HL-60 (cell line): ENCODE results near the gene TMEM151B.

Experiments used
- DNase-seq, 2 experiments: peaks; one replicate each; pipeline ENCODE4 v3.0.0-alpha.2; 2010 to 2020; ENCODE audit warnings: low read depth in 1 of 2, low spot score in 1 of 2
- H3K27ac ChIP-seq: fragments of 250-450 bp; sonication (Bioruptor Pico); replicated peaks from 2 replicates; pipeline ENCODE4 v1.5.1; 2020; ENCODE audit warnings: mild to moderate bottlenecking, moderate library complexity
- H3K27me3 ChIP-seq: fragments of 250-450 bp; sonication (Bioruptor Pico); 2 replicates; pipeline ENCODE4 v1.5.1; 2021; ENCODE audit warnings: mild to moderate bottlenecking, moderate library complexity; ENCODE audit not compliant: insufficient read depth, poor library complexity, severe bottlenecking
- H3K4me3 ChIP-seq: replicated peaks from 2 replicates; pipeline ENCODE4 v1.5.1; 2011; ENCODE audit warnings: mild to moderate bottlenecking, control low read depth, low read length; ENCODE audit not compliant: insufficient read depth
- GABPA ChIP-seq: IDR thresholded peaks from 2 replicates; pipeline ENCODE4 v1.6.1; 2012; ENCODE audit warnings: low read depth
- POLR2AphosphoS5 ChIP-seq: IDR thresholded peaks from 2 replicates; pipeline ENCODE4 v1.6.1; 2012; ENCODE audit warnings: low read depth
- SPI1 ChIP-seq: IDR thresholded peaks from 2 replicates; pipeline ENCODE4 v1.6.1; 2012; ENCODE audit warnings: low read depth, mild to moderate bottlenecking, borderline replicate concordance
- TF ChIP-seq, protein P1 (sequence below): IDR thresholded peaks from one replicate; pipeline ENCODE4 v1.5.1; 2011; ENCODE audit warnings: low read length, control low read depth, inconsistent platforms; ENCODE audit not compliant: insufficient read depth
- TF ChIP-seq, protein P2 (sequence below): IDR thresholded peaks from 2 replicates; pipeline ENCODE4 v1.6.1; 2012; ENCODE audit warnings: low read depth; ENCODE audit not compliant: insufficient replicate concordance

Gene TMEM151B

DNA sequence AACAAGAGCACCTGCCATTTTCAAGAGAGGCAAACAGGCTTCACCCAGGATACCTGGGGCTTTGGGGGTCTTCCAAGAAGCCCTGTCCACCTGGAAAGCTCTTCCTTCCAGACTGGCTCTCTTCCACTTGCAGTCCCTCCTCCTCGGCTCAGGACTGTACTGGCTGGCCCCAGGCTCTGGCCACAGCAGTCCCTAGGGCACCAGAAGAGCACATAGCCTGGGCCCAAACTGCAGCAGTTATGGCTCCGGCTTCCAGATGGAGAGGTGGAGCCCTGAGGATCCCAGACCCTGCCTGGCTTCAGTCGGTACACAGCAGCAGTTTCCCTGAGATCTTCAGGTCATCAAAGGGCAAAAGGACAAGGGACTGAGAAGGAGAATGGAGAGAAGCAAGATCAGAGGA is 11.3 kb upstream of the TMEM151B start:
- Histone ChIP-seq H3K27me3 (no peaks in the 10 kb centered on the region), H3K27ac (no peak overlapping the region), H3K4me3 (no peak overlapping the region)
- TF ChIP-seq POLR2AphosphoS5 (no peak), GABPA (no peak), SPI1 (no peak)
- TF ChIP-seq, protein P1, sequence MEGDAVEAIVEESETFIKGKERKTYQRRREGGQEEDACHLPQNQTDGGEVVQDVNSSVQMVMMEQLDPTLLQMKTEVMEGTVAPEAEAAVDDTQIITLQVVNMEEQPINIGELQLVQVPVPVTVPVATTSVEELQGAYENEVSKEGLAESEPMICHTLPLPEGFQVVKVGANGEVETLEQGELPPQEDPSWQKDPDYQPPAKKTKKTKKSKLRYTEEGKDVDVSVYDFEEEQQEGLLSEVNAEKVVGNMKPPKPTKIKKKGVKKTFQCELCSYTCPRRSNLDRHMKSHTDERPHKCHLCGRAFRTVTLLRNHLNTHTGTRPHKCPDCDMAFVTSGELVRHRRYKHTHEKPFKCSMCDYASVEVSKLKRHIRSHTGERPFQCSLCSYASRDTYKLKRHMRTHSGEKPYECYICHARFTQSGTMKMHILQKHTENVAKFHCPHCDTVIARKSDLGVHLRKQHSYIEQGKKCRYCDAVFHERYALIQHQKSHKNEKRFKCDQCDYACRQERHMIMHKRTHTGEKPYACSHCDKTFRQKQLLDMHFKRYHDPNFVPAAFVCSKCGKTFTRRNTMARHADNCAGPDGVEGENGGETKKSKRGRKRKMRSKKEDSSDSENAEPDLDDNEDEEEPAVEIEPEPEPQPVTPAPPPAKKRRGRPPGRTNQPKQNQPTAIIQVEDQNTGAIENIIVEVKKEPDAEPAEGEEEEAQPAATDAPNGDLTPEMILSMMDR, result no peak
- TF ChIP-seq, protein P2, sequence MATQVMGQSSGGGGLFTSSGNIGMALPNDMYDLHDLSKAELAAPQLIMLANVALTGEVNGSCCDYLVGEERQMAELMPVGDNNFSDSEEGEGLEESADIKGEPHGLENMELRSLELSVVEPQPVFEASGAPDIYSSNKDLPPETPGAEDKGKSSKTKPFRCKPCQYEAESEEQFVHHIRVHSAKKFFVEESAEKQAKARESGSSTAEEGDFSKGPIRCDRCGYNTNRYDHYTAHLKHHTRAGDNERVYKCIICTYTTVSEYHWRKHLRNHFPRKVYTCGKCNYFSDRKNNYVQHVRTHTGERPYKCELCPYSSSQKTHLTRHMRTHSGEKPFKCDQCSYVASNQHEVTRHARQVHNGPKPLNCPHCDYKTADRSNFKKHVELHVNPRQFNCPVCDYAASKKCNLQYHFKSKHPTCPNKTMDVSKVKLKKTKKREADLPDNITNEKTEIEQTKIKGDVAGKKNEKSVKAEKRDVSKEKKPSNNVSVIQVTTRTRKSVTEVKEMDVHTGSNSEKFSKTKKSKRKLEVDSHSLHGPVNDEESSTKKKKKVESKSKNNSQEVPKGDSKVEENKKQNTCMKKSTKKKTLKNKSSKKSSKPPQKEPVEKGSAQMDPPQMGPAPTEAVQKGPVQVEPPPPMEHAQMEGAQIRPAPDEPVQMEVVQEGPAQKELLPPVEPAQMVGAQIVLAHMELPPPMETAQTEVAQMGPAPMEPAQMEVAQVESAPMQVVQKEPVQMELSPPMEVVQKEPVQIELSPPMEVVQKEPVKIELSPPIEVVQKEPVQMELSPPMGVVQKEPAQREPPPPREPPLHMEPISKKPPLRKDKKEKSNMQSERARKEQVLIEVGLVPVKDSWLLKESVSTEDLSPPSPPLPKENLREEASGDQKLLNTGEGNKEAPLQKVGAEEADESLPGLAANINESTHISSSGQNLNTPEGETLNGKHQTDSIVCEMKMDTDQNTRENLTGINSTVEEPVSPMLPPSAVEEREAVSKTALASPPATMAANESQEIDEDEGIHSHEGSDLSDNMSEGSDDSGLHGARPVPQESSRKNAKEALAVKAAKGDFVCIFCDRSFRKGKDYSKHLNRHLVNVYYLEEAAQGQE, result no peak
- DNase-seq, result no peak

DNA sequence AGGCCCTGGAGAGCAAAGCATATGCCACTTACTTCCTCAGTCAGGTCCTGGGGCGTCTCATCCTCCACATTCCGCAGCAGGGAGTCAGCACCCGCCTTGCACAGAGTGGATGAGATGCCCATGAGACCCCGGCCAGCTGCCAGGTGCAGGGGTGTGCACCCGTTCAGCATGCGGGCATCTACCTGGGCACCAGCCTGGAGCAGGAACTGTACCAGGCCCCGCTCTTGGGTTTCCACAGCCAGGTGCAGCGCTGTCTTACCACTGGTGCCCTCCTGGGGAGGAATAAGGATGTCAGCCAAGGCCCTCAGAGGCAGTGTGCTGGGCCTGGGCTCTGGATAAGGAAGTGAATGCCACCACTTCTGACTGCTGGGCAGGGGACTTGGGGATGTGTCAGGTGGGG is 10.2 kb upstream of the TMEM151B start:
- Histone ChIP-seq H3K27ac (no peak overlapping the region), H3K27me3 (no peaks in the 10 kb centered on the region), H3K4me3 (no peak overlapping the region)
- TF ChIP-seq, protein P1, result no peak
- TF ChIP-seq GABPA, result no peak
- DNase-seq, result no peak

DNA sequence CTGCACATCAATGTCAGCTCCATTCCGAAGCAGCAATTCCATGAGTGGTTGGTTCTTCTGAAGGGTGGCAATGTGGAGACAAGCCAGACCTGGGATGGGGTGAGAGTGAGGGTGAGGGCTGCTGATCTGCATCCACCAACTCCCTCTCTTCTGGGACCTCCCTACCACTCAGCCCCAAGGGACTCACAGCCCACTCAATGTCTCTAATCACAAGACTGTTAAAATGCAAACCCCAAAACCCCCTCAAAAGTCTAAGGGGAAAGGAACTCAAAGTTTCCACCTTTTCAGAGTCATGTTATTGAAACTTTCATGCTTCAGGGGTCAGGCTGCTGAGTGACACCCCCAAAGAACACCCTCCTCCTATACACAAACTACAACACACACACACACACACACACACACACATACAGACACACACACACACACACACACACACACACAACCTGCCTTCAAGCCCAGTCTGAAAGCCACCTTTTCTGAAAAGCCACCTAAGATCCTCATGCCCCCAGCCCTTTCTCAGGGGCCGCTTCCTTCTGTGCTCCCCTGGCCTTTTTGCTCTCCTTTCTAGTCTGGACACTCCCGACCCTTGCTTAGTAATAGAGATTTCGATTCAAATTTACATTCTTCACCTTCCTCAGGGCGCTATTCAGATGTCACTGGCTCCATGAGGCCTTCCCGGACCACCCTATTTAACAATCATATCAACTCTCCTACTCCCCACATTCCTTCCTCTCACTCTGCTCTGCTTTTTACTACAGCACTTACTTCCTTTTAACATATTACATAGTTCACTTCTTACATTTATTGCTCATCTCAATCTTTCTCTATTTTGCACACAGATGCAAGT is 9.6 kb upstream of the TMEM151B start:
- DNase-seq, result no peak
- no peak overlapping the region for H3K4me3 ChIP-seq

DNA sequence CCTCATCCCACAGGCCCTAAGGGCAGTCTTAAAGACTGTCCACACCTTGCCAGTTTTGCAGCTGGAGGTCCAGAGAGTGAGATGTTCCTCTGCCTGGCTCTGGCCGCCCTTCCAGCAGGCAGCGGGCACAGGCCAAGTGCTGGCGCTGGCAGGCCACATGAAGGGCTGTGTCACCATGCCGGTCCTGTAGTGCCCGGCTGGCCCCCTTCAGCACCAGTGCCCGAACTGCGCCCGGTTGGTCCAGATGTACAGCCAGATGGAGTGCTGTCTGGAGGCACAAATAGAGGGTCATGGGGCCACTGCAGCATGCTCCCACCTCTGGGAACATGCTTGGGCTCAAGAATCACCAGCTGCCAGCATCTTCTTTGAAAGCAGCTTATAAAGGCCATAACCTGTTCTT is 8.7 kb upstream of the TMEM151B start:
- Histone ChIP-seq H3K27ac (no peak overlapping the region), H3K27me3 (no peaks in the 10 kb centered on the region), H3K4me3 (no peak overlapping the region)
- TF ChIP-seq GABPA, result no peak
- TF ChIP-seq SPI1, result no peak
- no peak for TF ChIP-seq POLR2AphosphoS5
- TF ChIP-seq, protein P2, result no peak
- TF ChIP-seq, protein P1, result no peak
- DNase-seq, result no peak

More for the DNA sequence above, 9.6 kb upstream of the TMEM151B start:
- Histone ChIP-seq H3K27me3 (no peaks in the 10 kb centered on the region), H3K27ac (no peak overlapping the region)
- TF ChIP-seq POLR2AphosphoS5, result no peak
